ENCODE measurements around the gene EML4. TPM values are rescaled to one million over a fixed set of nuclear protein-coding genes. Genes with fewer than 3 reads are reported as not detected.
"Not testable (repeated sequence)": the region's sequence is repeated elsewhere in the genome, so short reads cannot be mapped to it uniquely, and the experiment has no call there.

Gene EML4
- total RNA-seq, 1 experiment from 2014 or later, result 38.3 TPM

GRCh38 chr2:42334220-42334619 is 165.1 kb downstream of the EML4 start:
- Histone ChIP-seq H3K27me3 (ENCODE audit: low read length) (no peaks in the 10 kb centered on the region), H3K4me2 (ENCODE audit: low read length) (no peak overlapping the region), H3K9me2 (replicated peaks; ENCODE audit: low read length) (no peaks in the 10 kb centered on the region), H3K36me3 (ENCODE audit: low read depth, low read length) (peaks cover 32% of the 10 kb centered on the region; the same call in 1 of the 2 replicates), H4K20me1 (ENCODE audit: low read length) (no peaks in the 10 kb centered on the region), H2AFZ (ENCODE audit: low read length) (no peak overlapping the region), H3K4me1 (ENCODE audit: insufficient read depth, low read length) (no peaks in the 10 kb centered on the region), H3K79me2 (ENCODE audit: low read length) (no peaks in the 10 kb centered on the region), H3K4me3 (ENCODE audit: low read length) (no peak overlapping the region), H3K27ac (ENCODE audit: low read length) (no peak overlapping the region), H3F3A (ENCODE audit: low read length, unreplicated experiment) (no peaks in the 10 kb centered on the region), H3K9me3 (ENCODE audit: low read length) (no peaks in the 10 kb centered on the region), H3K9ac (ENCODE audit: low read length) (no peak overlapping the region)
- ATAC-seq, result no peak
- no TSS peak for BruUV-seq (replicated peaks)
- intact Hi-C loops (cut with micrococcal nuclease), result no loop called here
- no peak for DNase-seq
- TF ChIP-seq EZH2phosphoT487 (IDR thresholded peaks at IDR 0.05; ENCODE audit: borderline replicate concordance, low read length) (no peak), EZH2 (IDR thresholded peaks at IDR 0.05; ENCODE audit: low read length, unreplicated experiment) (no peak)
- TF ChIP-seq, protein P1, sequence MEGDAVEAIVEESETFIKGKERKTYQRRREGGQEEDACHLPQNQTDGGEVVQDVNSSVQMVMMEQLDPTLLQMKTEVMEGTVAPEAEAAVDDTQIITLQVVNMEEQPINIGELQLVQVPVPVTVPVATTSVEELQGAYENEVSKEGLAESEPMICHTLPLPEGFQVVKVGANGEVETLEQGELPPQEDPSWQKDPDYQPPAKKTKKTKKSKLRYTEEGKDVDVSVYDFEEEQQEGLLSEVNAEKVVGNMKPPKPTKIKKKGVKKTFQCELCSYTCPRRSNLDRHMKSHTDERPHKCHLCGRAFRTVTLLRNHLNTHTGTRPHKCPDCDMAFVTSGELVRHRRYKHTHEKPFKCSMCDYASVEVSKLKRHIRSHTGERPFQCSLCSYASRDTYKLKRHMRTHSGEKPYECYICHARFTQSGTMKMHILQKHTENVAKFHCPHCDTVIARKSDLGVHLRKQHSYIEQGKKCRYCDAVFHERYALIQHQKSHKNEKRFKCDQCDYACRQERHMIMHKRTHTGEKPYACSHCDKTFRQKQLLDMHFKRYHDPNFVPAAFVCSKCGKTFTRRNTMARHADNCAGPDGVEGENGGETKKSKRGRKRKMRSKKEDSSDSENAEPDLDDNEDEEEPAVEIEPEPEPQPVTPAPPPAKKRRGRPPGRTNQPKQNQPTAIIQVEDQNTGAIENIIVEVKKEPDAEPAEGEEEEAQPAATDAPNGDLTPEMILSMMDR (conservative IDR thresholded peaks at IDR 0.05; ENCODE audit: low read depth, low read length), result no peak
- POLR2A ChIA-PET (ENCODE audit: unreplicated experiment), result no interaction called here
- CTCF ChIA-PET, result no interaction called here

DNA sequence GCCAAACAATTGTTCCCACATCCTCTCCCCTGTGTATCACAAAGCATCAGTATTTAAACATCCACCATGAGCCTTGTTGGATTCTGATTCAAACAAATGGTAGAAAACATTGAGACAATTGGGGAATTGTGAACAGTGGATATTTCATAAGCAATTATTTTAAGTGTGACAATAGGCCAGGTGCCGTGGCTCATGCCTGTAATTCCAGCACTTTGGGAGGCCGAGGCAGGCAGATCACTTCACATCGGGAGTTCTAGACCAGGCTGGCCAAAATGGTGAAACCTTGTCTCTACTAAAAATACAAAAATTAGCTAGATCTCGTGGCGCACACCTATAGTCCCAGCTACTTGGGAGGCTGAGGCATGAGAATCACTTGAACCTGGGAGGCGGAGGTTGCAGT is 165.7 kb downstream of the EML4 start:
- H4K20me1 ChIP-seq (ENCODE audit: low read length); H3K27ac ChIP-seq (ENCODE audit: low read length); H3K4me3 ChIP-seq (ENCODE audit: low read length); BruUV-seq (replicated peaks); H3K79me2 ChIP-seq (ENCODE audit: low read length); H3K27me3 ChIP-seq (ENCODE audit: low read length); ATAC-seq; H3K9ac ChIP-seq (ENCODE audit: low read length); H3K9me3 ChIP-seq (ENCODE audit: low read length); H3K4me1 ChIP-seq (ENCODE audit: insufficient read depth, low read length); intact Hi-C loops (cut with micrococcal nuclease); DNase-seq; H2AFZ ChIP-seq (ENCODE audit: low read length); H3F3A ChIP-seq (ENCODE audit: low read length, unreplicated experiment); CTCF ChIA-PET; POLR2A ChIA-PET (ENCODE audit: unreplicated experiment); H3K9me2 ChIP-seq (replicated peaks; ENCODE audit: low read length); H3K4me2 ChIP-seq (ENCODE audit: low read length): not testable (repeated sequence)
- peaks cover 27% of the 10 kb centered on the region; the same call in 1 of the 2 replicates for H3K36me3 ChIP-seq (ENCODE audit: low read depth, low read length)

- Histone ChIP-seq H3K4me2 (ENCODE audit: low read length) (no peak overlapping the region), H3K4me3 (ENCODE audit: low read length) (no peak overlapping the region), H3K27ac (ENCODE audit: low read length) (no peak overlapping the region), H4K20me1 (ENCODE audit: low read length) (no peaks in the 10 kb centered on the region), H3K4me1 (ENCODE audit: insufficient read depth, low read length) (no peaks in the 10 kb centered on the region), H3K27me3 (ENCODE audit: low read length) (no peaks in the 10 kb centered on the region), H3K36me3 (ENCODE audit: low read depth, low read length) (peaks cover 28% of the 10 kb centered on the region; the same call in 1 of the 2 replicates), H3K9ac (ENCODE audit: low read length) (no peak overlapping the region), H3K9me2 (replicated peaks; ENCODE audit: low read length) (no peaks in the 10 kb centered on the region), H3F3A (ENCODE audit: low read length, unreplicated experiment) (no peaks in the 10 kb centered on the region), H2AFZ (ENCODE audit: low read length) (no peak overlapping the region), H3K79me2 (ENCODE audit: low read length) (no peaks in the 10 kb centered on the region), H3K9me3 (ENCODE audit: low read length) (no peaks in the 10 kb centered on the region)
- ATAC-seq (no peak), DNase-seq (no peak)
- POLR2A ChIA-PET (ENCODE audit: unreplicated experiment), result no interaction called here
- BruUV-seq (replicated peaks), result TSS peak; percentile 8
- TF ChIP-seq, protein P1 (conservative IDR thresholded peaks at IDR 0.05; ENCODE audit: low read depth, low read length), result no peak
- TF ChIP-seq EZH2 (IDR thresholded peaks at IDR 0.05; ENCODE audit: low read length, unreplicated experiment) (no peak), EZH2phosphoT487 (IDR thresholded peaks at IDR 0.05; ENCODE audit: borderline replicate concordance, low read length) (no peak)
- CTCF ChIA-PET, result no interaction called here
- intact Hi-C loops (cut with micrococcal nuclease), result no loop called here
Measured at GRCh38 chr2:42335514-42336104, 166.5 kb downstream of the EML4 start.
